Kidney capillary endothelial cell (primary cell): Measurements from ENCODE around the gene WDR75.
"Not testable (repeated sequence)": the region's sequence is repeated elsewhere in the genome, so short reads cannot be mapped to it uniquely, and the experiment has no call there.

Experiments
- DNase-seq: peaks from one replicate; pipeline ENCODE4 v3.0.0-alpha.2; 2018; ENCODE audit warnings: low spot score

Gene WDR75

DNA sequence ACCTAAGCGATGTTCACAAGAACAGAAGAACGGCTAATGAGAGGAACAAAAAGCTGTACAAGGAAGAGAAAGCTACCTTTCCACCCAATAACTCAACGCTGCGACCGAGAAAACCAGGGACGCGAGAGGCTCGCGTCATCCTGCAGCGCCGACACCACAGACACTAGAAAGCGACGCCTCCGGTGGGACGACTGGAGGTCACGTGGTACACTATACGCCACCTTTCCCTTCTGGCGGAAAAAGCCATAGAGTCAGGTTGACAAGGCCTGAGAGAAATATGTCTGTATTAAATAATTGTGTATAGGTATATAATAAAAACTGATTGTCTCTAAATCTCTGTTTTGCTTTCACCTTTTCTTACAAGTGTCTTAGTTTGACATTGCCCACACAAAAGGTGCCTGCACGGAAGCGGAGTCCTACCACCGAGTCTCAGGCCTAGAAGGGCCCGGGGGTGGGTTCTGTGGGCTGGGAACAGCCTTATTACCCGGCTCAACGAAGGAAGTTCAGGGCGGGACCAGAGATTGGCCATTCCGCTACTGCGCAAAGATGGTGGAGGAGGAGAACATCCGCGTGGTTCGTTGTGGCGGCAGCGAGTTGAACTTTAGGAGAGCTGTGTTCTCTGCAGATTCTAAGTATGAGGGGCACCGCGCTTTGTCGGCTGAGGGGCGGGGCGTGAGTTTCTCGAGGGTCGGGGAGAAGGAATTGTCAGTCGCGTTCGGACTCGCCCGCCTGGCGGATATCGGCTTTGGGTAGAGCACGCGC is at the start of gene WDR75:
TSS of gene WDR75 (plus strand) at position 528 of the 762 bp plus-strand sequence. CDS start at position 547, 19 bp downstream.
- peak; percentile 93 for DNase-seq

DNA sequence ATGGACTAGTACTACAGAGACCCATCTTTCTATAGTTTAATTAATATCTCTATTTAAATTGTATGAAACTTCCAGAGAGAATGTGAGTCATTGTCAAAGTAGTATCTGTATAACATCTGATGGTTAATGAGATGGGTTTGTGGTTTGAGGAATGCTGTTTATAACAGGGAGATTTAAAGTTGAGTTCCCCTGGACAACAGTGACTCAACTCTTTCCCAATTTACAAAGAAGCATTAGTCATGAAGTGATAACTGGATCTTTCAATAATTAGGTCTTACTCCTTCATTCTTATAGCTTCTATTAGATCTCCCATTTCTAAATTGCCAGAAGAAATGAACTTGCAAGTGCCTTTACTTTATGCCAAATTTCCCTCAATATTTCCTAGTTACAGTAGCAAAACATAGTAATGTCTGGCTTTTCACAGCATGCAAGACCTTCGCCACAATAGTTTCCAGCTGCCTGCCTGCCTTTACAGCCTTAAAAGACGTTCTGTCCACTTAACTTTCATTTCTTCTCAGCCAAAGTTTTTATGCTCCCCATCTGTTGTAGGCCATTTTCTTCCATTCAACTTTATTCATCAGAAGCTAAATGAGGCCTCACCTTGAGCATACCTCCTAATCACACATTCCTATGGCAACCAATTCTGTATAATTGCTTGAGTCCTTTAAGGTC is 47.7 kb upstream of the WDR75 start:
- DNase-seq, result no peak

DNA sequence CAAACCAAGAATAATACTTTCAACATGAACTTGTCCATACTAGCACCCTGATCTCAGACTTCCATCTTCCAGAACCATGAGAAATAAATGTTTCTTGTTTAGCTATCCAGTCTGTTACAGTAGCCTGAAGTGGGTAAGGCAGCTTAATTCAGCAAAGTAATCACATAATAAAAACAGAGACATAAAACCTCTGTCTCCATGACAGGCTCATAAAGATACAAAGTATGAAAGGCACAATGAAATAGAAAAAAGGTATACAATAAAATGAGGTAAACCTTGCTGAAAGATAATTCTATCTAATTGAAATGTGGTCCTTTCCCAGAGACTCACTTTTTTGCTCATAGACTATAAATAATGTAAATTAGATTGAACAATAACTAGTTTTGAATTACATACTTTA is 46.7 kb upstream of the WDR75 start:
- DNase-seq, result no peak

DNA sequence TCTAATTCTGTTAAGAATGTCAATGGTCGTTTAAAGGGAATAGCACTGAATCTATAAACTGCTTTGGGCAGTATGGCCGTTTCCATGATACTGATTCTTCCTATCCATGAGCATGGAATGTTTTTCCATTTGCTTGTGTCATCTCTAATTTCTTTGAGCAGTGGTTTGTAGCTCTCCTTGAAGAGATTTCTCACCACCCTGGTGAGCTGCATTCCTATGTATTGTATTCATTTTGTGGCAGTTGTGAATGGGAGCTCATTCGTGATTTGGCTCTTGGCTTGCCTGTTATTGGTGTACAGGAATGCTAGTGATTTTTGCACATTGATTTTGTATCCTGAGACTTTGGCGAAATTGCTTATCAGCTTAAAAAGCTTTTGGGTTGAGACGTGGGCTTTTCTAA is 38.3 kb upstream of the WDR75 start:
- no peak for DNase-seq

- no peak for DNase-seq
These were observed 34.6 kb upstream of the WDR75 start for GRCh38 chr2:189406586-189407233.

GRCh38 chr2:189407281-189408209 is 33.7 kb upstream of the WDR75 start:
- DNase-seq, result peak; percentile 31

GRCh38 chr2:189408294-189408693 is 33.0 kb upstream of the WDR75 start:
- peak; percentile 43 for DNase-seq

DNA sequence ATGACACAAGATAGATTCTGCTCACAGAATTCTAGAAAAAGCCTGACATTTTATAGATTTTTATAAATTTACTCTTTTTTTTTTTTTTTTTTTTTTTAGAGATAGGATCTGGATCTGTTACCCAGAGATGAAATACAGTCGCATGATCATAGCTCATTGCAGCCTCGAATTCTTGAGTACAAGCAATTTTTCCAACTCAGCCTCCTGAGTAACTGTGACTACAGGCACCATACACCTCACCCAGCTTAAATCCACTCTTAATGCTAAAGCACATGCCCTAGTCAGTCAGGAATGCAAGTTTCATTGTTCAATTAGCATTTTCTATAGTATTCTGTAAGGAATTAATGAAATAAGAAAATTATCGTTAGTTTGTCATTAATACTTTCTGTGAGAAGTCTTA is 32.1 kb upstream of the WDR75 start:
- DNase-seq, result no peak

GRCh38 chr2:189409647-189410046 is 31.6 kb upstream of the WDR75 start:
- DNase-seq, result no peak

DNA sequence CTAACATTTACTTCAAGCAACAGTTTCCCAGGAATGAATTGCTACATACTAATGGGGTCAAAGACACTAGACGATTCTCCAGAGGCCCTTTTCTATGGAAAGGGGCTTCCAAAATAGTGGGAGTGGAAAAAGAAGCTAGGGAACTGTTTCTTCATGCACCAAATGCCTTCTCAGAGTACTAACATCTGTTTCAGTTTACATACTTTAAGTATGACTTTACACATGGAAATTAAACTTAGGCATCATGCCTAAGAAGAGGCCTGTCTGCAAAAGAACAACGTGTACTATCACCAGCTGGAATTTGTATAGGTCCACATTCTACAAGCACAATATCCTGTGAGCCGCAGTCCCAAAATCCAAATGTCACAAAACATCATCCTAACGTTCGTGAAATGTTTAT is 29.4 kb upstream of the WDR75 start:
- DNase-seq, result no peak

DNA sequence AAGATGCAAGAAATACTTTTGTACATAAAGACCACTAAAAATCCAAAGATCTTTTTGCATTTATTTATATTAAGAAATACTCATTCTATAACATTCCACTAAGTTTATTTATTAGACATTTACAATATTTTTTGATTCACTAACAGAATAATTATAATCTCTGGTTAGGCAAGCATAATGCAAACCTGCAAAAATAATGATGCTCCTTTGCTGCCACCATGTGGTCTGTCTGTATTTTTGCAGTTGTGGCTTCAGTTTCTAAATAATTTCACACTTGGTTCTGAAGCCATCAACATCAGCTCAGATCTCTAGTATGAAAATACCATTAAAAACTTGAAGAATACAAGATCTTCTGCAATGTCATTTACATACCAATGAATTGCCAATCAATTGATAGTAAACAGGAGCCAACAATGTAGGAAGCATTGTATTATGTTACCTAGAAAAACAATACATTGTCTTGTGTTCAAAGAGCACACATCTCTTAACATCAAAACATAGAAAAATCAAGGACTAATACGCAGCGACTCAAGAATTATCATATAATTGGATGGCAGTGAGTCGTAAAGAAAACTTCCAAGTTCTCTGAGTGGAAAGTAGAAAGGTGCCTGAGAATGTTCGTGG is 28.8 kb upstream of the WDR75 start:
- peak; percentile 60 for DNase-seq

GRCh38 chr2:189413249-189413648 is 28.0 kb upstream of the WDR75 start:
- no peak for DNase-seq

DNA sequence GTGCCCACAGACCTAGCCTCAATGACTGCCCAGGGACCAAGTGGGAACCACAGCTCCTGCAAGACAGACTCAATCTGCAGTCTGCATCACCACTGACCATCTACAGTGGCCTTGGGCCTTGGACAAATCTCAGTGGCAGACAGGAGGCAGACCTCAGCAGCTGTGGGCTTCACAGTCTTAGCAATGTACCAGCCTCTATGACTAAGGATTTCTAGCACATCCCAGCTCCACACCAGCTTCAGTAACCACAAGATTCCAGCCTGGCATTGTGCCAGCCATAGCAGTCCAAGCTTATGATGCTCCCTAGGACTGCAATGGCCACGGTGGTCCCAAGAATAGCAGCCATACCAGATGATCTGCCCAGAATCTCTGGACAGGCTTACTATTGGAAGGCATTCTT is 19.6 kb upstream of the WDR75 start:
- no peak for DNase-seq

GRCh38 chr2:189424961-189425360 is 16.3 kb upstream of the WDR75 start:
- DNase-seq, result no peak

DNA sequence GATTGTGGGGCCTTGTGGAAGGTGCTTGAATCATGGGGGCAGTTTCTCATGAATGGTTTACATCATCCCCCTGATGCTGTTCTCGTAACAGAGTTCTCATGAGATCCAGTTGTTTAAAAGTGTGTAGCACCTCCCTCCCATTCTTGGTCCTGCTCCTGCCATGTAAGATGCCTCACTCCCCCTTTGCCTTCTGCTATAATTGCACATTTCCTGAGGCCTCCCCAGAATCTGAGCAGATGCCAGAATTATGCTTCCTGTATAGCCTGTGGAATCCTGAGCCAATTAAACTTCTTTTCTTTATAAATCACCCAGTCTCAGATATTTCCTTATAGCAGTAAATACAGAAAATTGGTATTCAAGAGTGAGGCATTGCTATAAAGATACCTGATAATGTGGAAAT is 15.6 kb upstream of the WDR75 start:
- DNase-seq, result no peak

GRCh38 chr2:189426886-189427285 is 14.4 kb upstream of the WDR75 start:
- DNase-seq, result no peak

DNA sequence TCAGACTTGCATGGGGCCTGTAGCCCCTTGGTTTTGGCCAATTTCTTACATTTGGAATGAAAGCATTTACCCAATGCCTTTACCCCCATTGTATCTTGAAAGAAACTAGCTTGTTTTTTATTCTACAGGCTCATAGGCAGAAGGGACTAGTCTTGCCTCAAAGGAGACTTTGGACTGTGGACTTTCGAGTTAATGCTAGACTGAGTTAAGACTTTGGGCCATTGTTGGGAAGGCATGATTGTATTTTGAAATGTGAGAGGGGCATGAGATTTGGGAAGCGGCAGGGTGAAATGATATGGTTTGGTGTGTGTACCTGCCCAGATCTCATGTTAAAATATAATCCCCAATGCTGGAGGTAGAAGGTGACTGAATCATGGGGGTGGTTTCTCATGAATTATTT is 13.4 kb upstream of the WDR75 start:
- no peak for DNase-seq

DNA sequence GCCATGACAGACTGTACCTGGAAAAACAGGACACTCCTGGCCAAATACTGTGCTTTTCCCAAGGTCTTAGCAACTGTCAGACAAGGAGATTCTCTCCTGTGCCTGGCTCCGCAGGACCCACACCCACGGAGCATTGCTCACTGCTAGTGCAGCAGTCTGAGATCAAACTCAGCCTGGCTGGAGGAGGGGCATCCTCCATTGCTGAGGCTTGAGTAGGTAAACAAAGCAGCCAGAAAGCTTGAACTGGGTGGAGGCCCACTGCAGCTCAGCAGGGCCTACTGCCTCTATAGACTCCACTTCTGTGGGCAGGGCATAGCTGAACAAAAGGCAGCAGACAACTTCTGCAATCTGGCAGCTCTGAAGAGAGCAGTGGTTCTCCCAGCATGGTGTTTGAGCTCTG is 10.8 kb upstream of the WDR75 start:
- DNase-seq, result not testable (repeated sequence)

DNA sequence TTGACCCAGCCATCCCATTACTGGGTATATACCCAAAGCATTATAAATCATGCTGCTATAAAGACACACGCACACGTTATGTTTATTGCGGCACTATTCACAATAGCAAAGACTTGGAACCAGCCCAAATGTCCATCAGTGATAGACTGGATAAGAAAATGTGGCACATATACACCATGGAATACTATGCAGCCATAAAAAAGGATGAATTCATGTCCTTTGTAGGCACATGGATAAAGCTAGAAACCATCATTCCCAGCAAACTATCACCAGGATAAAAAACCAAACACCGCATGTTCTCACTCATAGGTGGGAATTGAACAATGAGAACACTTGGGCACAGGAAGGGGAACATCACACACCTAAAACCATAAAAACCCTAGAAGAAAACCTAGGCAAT is 5.5 kb upstream of the WDR75 start:
- DNase-seq, result not testable (repeated sequence)

DNA sequence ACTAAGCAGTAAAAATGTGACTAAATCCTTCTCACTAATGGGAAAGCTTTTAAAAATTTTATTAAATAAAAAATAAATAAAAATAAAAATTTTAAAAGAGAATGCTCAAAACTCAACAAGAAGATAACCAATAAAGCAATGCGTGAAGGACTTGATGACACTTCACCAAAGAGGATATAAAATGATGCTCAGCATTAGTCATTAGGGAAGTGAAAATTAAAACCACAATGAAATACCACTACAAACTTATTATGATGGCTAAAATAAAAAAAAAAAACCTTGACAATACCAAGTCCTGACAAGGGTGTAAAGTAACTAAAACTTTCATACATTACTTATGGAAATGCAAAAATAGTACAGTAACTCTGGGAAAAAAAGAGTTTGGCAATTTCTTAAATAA is 3.3 kb upstream of the WDR75 start:
- DNase-seq, result no peak

- DNase-seq, result peak; percentile 11
These were observed 1.9 kb upstream of the WDR75 start for GRCh38 chr2:189439342-189439741.

- no peak for DNase-seq
These were observed 679 bp upstream of the WDR75 start for GRCh38 chr2:189440644-189440946.
